ENCODE measurements around the gene MUC12. TPM values are rescaled to one million over a fixed set of nuclear protein-coding genes. Genes with fewer than 3 reads are reported as not detected.
A peak's percentile ranks its signal among the peaks of the same experiment; 100 is the strongest.
"Not testable (repeated sequence)": the region's sequence is repeated elsewhere in the genome, so short reads cannot be mapped to it uniquely, and the experiment has no call there.

The MUC12 gene
- total and polyA plus RNA-seq, 12 donors: 0.49 TPM; not detected in 11

GRCh38 chr7:100983451-100984187, 14.3 kb downstream of the MUC12 start:
- ATAC-seq: no peak
- no peak for DNase-seq

GRCh38 chr7:100984241-100984918, 15.0 kb downstream of the MUC12 start:
- H3K27ac ChIP-seq; H3K4me1 ChIP-seq; H3K4me3 ChIP-seq; H3K36me3 ChIP-seq; DNase-seq; H3K27me3 ChIP-seq; intact Hi-C loops (cut with DNase I); H3K9me3 ChIP-seq; ATAC-seq: not testable (repeated sequence)
- 76% methylated on average over 14 of the region's 14 CpGs for WGBS, 2 donors

More at GRCh38 chr7:100983451-100984187, 14.3 kb downstream of the MUC12 start:
- Histone ChIP-seq H3K9me3 (no peaks in the 10 kb centered on the region), H3K4me1 (no peaks in the 10 kb centered on the region), H3K36me3 (no peaks in the 10 kb centered on the region), H3K4me3 (no peak overlapping the region), H3K27ac (no peak overlapping the region), H3K27me3 (peaks cover 0 to 5% (median 0%) of the 10 kb centered on the region in 7 donors)
- no peak for TF ChIP-seq CTCF (IDR thresholded peaks at IDR 0.05)
- intact Hi-C loops (cut with DNase I): no loop called here
- 53 to 61% methylated on average over 8 of the region's 8 CpGs for WGBS, 2 donors

- ATAC-seq; H3K27me3 ChIP-seq; H3K4me1 ChIP-seq; H3K4me3 ChIP-seq; H3K27ac ChIP-seq; DNase-seq; H3K36me3 ChIP-seq; H3K9me3 ChIP-seq; intact Hi-C loops (cut with DNase I): not testable (repeated sequence)
- WGBS, 2 donors: 54 to 60% methylated on average over 4 of the region's 4 CpGs
These were observed 15.8 kb downstream of the MUC12 start for GRCh38 chr7:100985033-100985797.

GRCh38 chr7:100991631-100992030, 22.3 kb downstream of the MUC12 start:
- Histone ChIP-seq H3K27ac (no peak overlapping the region), H3K36me3 (no peaks in the 10 kb centered on the region), H3K27me3 (peaks cover 0 to 3% (median 0%) of the 10 kb centered on the region in 7 donors), H3K4me1 (no peaks in the 10 kb centered on the region), H3K9me3 (no peaks in the 10 kb centered on the region), H3K4me3 (no peak overlapping the region)
- intact Hi-C loops (cut with DNase I): no loop called here
- DNase-seq: no peak
- 89 to 93% methylated on average over 9 of the region's 9 CpGs for WGBS, 2 donors
- TF ChIP-seq CTCF (IDR thresholded peaks at IDR 0.05): no peak
- ATAC-seq: no peak

- WGBS, 2 donors: 78 to 87% methylated on average over 11 of the region's 12 CpGs
- intact Hi-C loops (cut with DNase I): not testable (repeated sequence)
These were observed 22.9 kb downstream of the MUC12 start for GRCh38 chr7:100992280-100992679.

GRCh38 chr7:100994671-100995070, 25.3 kb downstream of the MUC12 start:
- H3K27me3 ChIP-seq; H3K36me3 ChIP-seq; H3K27ac ChIP-seq; DNase-seq; H3K4me1 ChIP-seq; H3K4me3 ChIP-seq; H3K9me3 ChIP-seq; intact Hi-C loops (cut with DNase I): not testable (repeated sequence)
- WGBS, 2 donors: no CpG with 5 or more reads among the region's 9 CpGs
- ATAC-seq: peak in 3 of 8 donors; percentile 25 to 44 (median 27)

More at GRCh38 chr7:100992280-100992679, 22.9 kb downstream of the MUC12 start:
- ATAC-seq, H3K36me3 ChIP-seq, H3K4me1 ChIP-seq, H3K4me3 ChIP-seq, H3K9me3 ChIP-seq, H3K27ac ChIP-seq, H3K27me3 ChIP-seq, DNase-seq: not testable (repeated sequence)

- intact Hi-C loops (cut with DNase I); H3K4me1 ChIP-seq; H3K36me3 ChIP-seq; H3K27ac ChIP-seq; DNase-seq; ATAC-seq; H3K4me3 ChIP-seq; H3K27me3 ChIP-seq; H3K9me3 ChIP-seq: not testable (repeated sequence)
- 77 to 78% methylated on average over 4 of the region's 10 CpGs for WGBS, 2 donors
These were observed 29.2 kb downstream of the MUC12 start for GRCh38 chr7:100998530-100998929.

GRCh38 chr7:100999334-100999733, 30.0 kb downstream of the MUC12 start:
- H3K27me3 ChIP-seq; H3K4me1 ChIP-seq; H3K36me3 ChIP-seq; intact Hi-C loops (cut with DNase I); DNase-seq; H3K4me3 ChIP-seq; H3K27ac ChIP-seq; H3K9me3 ChIP-seq: not testable (repeated sequence)
- ATAC-seq: peak in 5 of 8 donors; percentile 11 to 74 (median 31)
- no CpG with 5 or more reads among the region's 9 CpGs for WGBS, 2 donors

- DNase-seq; H3K36me3 ChIP-seq; H3K27me3 ChIP-seq; intact Hi-C loops (cut with DNase I); ATAC-seq; H3K9me3 ChIP-seq; H3K27ac ChIP-seq; H3K4me1 ChIP-seq; H3K4me3 ChIP-seq: not testable (repeated sequence)
- 80 to 81% methylated on average over 9 of the region's 10 CpGs for WGBS, 2 donors
These were observed 30.7 kb downstream of the MUC12 start for GRCh38 chr7:101000025-101000424.
